HCT116 (cell line): ENCODE data around the gene ZNF789. TPM values are rescaled to one million over a fixed set of nuclear protein-coding genes. Genes with fewer than 3 reads are reported as not detected.

Experiments used
- ATAC-seq: fragments of 200-7000 bp; cut with Tn5 transposase; 2 replicates; pipeline ENCODE4 v1.9.1; 2020; ENCODE audit warnings: mild to moderate bottlenecking, moderate library complexity
- BruUV-seq: library from RNA; stranded (reverse); fragments of 400-500 nt; replicated peaks from 2 replicates; lab custom pipeline; 2021; lab: Mats Ljungman, UMichigan
- CTCF ChIA-PET: fragments of 300-600 bp; sonication (Branson Sonifier 250); formaldehyde crosslinking; loops from one replicate; lab custom pipeline; 2021; ENCODE audit warnings: antibody characterized with exemption; lab: Charles Lee
- POLR2A ChIA-PET: fragments of 300-600, 350-600 bp; sonication (Branson Sonifier 250); formaldehyde crosslinking; loops from one replicate; lab custom pipeline; 2021; ENCODE audit warnings: antibody characterized with exemption; lab: Charles Lee
- RAD21 ChIA-PET, 2 experiments: fragments of 300-600 bp; sonication (Branson Sonifier 250); formaldehyde crosslinking; loops; one replicate each; lab custom pipeline; 2023; ENCODE audit warnings: low total read pairs in 2 of 2; ENCODE audit not compliant: uncharacterized antibody in 2 of 2, unreplicated experiment in 2 of 2, low non-redundant PET in 1 of 2; lab: Charles Lee
- DNase-seq: peaks from one replicate; pipeline ENCODE4 v3.0.0-alpha.2; 2010; ENCODE audit warnings: low read depth, low spot score
- H2AFZ ChIP-seq: fragments of 200-600 bp; shearing (Covaris generic), sonication (generic); 2 replicates; pipeline ENCODE4 v1.6.1; 2017; ENCODE audit warnings: low read depth, mixed run types, mixed read lengths, antibody characterized with exemption, low read length; ENCODE audit not compliant: poor library complexity, severe bottlenecking
- H3K27ac ChIP-seq: 2 replicates; pipeline ENCODE4 v1.5.1; 2012; ENCODE audit warnings: low read depth, low read length
- H3K27me3 ChIP-seq: fragments of 200-600 bp; sonication (generic); 2 replicates; pipeline ENCODE4 v1.6.1; 2016; ENCODE audit warnings: mixed run types, low read length, mixed read lengths; ENCODE audit not compliant: insufficient read depth
- H3K36me3 ChIP-seq, 2 experiments: fragments of 200-500 bp in 1 of 2; fragments of 200-600 bp in 1 of 2; sonication (Bioruptor generic) in 1 of 2; sonication (generic) in 1 of 2; 2 replicates each; pipeline versions ENCODE4 v1.5.1 to v1.6.1; 2014 to 2016; ENCODE audit warnings: low read length in 2 of 2, inconsistent platforms in 1 of 2, mixed read lengths in 1 of 2, mixed run types in 1 of 2; ENCODE audit not compliant: insufficient read depth in 2 of 2, control insufficient read depth in 1 of 2
- H3K4me1 ChIP-seq, 2 experiments: fragments of 200-600 bp in 1 of 2; sonication (generic) in 1 of 2; 2 replicates each; pipeline versions ENCODE4 v1.5.1 to v1.6.1; 2012 to 2017; ENCODE audit warnings: low read length in 2 of 2, inconsistent platforms in 1 of 2, mild to moderate bottlenecking in 1 of 2, mixed read lengths in 1 of 2, mixed run types in 1 of 2, moderate library complexity in 1 of 2; ENCODE audit not compliant: insufficient read depth in 2 of 2, control insufficient read depth in 1 of 2
- H3K4me2 ChIP-seq: fragments of 200-600 bp; sonication (generic); 2 replicates; pipeline ENCODE4 v1.6.1; 2017; ENCODE audit warnings: mixed run types, low read length, mixed read lengths
- H3K4me3 ChIP-seq, 2 experiments: fragments of 200-600 bp in 1 of 2; sonication (generic) in 1 of 2; replicated peaks in 1 of 2; 2 replicates each; pipeline ENCODE4 v1.5.1; 2011 to 2016; ENCODE audit warnings: low read length in 2 of 2, control low read depth in 1 of 2, low read depth in 1 of 2, mild to moderate bottlenecking in 1 of 2, mixed read lengths in 1 of 2, mixed run types in 1 of 2
- H3K79me2 ChIP-seq: fragments of 200-600 bp; sonication (generic); 2 replicates; pipeline ENCODE4 v1.6.1; 2017; ENCODE audit warnings: mild to moderate bottlenecking, mixed run types, low read length, moderate library complexity, mixed read lengths; ENCODE audit not compliant: insufficient read depth
- H3K9ac ChIP-seq: fragments of 200-600 bp; sonication (generic); 2 replicates; pipeline ENCODE4 v1.6.1; 2016; ENCODE audit warnings: low read length, mixed read lengths
- H3K9me2 ChIP-seq: fragments of 200-600 bp; sonication (generic), shearing (Covaris generic); 2 replicates; pipeline ENCODE4 v1.6.1; 2017; ENCODE audit warnings: mixed run types, mild to moderate bottlenecking, moderate library complexity; ENCODE audit not compliant: insufficient read depth
- H3K9me3 ChIP-seq, 2 experiments: fragments of 200-500 bp in 1 of 2; fragments of 200-600 bp in 1 of 2; sonication (Bioruptor generic) in 1 of 2; sonication (generic) in 1 of 2; 2 replicates each; pipeline ENCODE4 v1.6.1; 2014 to 2017; ENCODE audit warnings: low read length in 2 of 2, mixed read lengths in 2 of 2, inconsistent platforms in 1 of 2, low read depth in 1 of 2, mild to moderate bottlenecking in 1 of 2, mixed run types in 1 of 2, moderate library complexity in 1 of 2; ENCODE audit not compliant: control insufficient read depth in 1 of 2, insufficient read depth in 1 of 2
- H4K20me1 ChIP-seq: fragments of 200-600 bp; sonication (generic), shearing (Covaris generic); 2 replicates; pipeline ENCODE4 v1.6.1; 2017; ENCODE audit warnings: mixed run types, mild to moderate bottlenecking, moderate library complexity; ENCODE audit not compliant: insufficient read depth
- CBX3 ChIP-seq: IDR thresholded peaks from 2 replicates; pipeline ENCODE4 v1.6.1; 2012; ENCODE audit warnings: low read depth
- EGR1 ChIP-seq: IDR thresholded peaks from 2 replicates; pipeline ENCODE4 v1.6.1; 2012; ENCODE audit warnings: low read depth
- EZH2phosphoT487 ChIP-seq: fragments of 200-600 bp; IDR thresholded peaks from 2 replicates; pipeline ENCODE4 v1.6.1; 2018; ENCODE audit warnings: antibody characterized with exemption, borderline replicate concordance
- POLR2AphosphoS5 ChIP-seq: IDR thresholded peaks from 2 replicates; pipeline ENCODE4 v1.6.1; 2011; ENCODE audit warnings: mild to moderate bottlenecking, low read depth, low read length, moderate library complexity
- RAD21 ChIP-seq: IDR thresholded peaks from 2 replicates; pipeline ENCODE4 v1.6.1; 2012; ENCODE audit warnings: low read depth, mild to moderate bottlenecking
- SP1 ChIP-seq: IDR thresholded peaks from 2 replicates; pipeline ENCODE4 v1.6.1; 2012; ENCODE audit warnings: low read depth
- SRF ChIP-seq: IDR thresholded peaks from 2 replicates; pipeline ENCODE4 v1.6.1; 2012; ENCODE audit warnings: low read depth
- TCF7L2 ChIP-seq: IDR thresholded peaks from 2 replicates; pipeline ENCODE4 v1.7.0; 2011; ENCODE audit warnings: borderline replicate concordance, inconsistent platforms; ENCODE audit not compliant: insufficient read depth, insufficient read length; ENCODE audit errors: extremely low read depth
- YY1 ChIP-seq: IDR thresholded peaks from 2 replicates; pipeline ENCODE4 v1.6.1; 2011; ENCODE audit warnings: low read length, low read depth, moderate library complexity, mild to moderate bottlenecking; ENCODE audit not compliant: insufficient replicate concordance; ENCODE audit errors: extremely low read depth
- ZFX ChIP-seq: fragments of 450-650 bp; IDR thresholded peaks from 2 replicates; pipeline ENCODE4 v1.6.1; 2017
- intact Hi-C: fragments of 100-400 bp; cut with micrococcal nuclease; formaldehyde crosslinking; loops from 2 replicates; pipeline ENCODE4 v1.10.0; 2022
- total RNA-seq: library from RNA; stranded (reverse); gene quantifications from one replicate; pipeline ENCODE4 v1.2.1, GENCODE V29; 2021; ENCODE audit not compliant: unreplicated experiment
- TF ChIP-seq, protein P1 (sequence below): IDR thresholded peaks from 2 replicates; pipeline ENCODE4 v1.6.1; 2012

ZNF789 gene
- total RNA-seq, 1 experiment from 2014 or later, result 8.2 TPM

DNA sequence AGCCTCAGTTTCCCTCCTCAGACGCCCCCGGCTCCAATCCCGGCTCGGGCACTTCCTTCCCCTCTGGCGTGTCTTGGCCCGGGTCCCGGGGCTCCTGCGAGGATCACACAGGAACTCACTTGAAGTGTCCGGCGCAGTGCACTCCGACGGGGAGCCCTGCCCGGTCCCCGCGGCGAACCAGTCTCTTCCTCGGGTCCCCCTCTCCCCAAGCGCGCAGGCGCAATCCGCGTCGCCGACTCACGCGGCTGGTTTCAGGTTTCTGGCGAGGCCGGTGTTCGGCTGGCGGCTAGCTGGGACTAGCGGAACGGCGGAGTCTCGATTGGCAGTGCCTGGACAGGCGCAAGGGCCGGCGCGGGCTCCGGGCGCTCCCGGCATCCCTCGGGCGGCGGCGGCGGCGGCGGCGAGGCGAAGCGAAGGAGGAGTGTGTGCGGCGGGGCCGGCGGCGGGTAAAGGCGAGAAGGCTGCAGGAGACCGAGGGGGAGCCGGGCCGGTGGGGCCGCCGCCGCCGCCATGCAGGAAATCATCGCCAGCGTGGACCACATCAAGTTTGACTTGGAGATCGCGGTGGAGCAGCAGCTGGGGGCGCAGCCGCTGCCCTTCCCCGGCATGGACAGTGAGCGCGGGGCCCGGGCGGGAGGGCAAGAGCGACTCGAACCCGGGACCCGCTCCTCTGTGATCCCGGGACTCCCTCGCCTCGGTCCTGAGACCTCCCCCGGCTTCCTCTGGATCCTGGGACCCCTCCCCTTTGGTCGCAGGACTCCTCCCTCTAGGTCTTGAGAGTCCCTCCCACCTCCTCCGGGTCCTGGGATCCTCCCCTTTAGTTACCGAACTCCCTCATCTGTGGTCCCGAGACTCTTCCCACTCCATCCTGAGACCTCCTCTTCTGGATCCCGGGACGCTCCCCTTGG is 33.9 kb upstream of the ZNF789 start, which contains the start of the genes CPSF4 and PTCD1 (continued):
- peak; percentile 94 for TF ChIP-seq SP1
- no peak for TF ChIP-seq RAD21
- TF ChIP-seq YY1, result peak; percentile 92

DNA sequence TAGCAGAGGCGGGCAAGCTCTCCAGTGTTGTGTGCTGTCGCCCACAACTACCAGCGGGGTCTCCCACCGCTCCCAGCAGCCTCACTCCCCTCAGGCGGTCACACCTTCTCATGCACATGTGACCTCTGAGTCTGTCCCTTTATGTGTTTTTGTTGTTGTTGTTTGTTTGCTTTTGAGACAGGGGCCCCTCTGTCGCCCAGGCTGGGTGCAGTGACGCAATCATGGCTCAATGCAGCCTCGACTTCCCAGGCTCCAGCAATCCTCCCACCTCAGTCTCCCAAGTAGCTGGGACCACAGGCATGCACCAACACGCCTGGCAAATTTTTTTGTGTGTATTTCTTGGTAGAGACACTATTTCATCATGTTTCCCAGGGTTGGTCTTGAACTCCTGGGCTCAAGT is 32.5 kb upstream of the ZNF789 start:
- DNase-seq (no peak), ATAC-seq (no peak)
- Histone ChIP-seq H3K36me3 (peaks cover 19 to 23% of the 10 kb centered on the region in 2 experiments), H3K27ac (no peak overlapping the region), H3K4me2 (peak overlapping the region; percentile 81), H3K4me1 (peaks cover 4 to 17% of the 10 kb centered on the region in 2 experiments; a peak in 3 of 4 replicates), H3K9ac (peak overlapping the region; percentile 95), H3K9me2 (no peaks in the 10 kb centered on the region), H3K4me3 (peak overlapping the region; percentile 91 to 99), H3K79me2 (peaks cover 80% of the 10 kb centered on the region), H2AFZ (no peak overlapping the region), H4K20me1 (peaks cover 9% of the 10 kb centered on the region; the same call in 1 of the 2 replicates), H3K27me3 (no peaks in the 10 kb centered on the region), H3K9me3 (no peaks in the 10 kb centered on the region)
- CTCF ChIA-PET, result no interaction called here
- no TSS peak for BruUV-seq
- POLR2A ChIA-PET, result no interaction called here
- intact Hi-C loops, result no loop called here
- RAD21 ChIA-PET, result no interaction called here
- TF ChIP-seq TCF7L2 (no peak), POLR2AphosphoS5 (no peak), SP1 (no peak), CBX3 (no peak), EGR1 (no peak), EZH2phosphoT487 (no peak), SRF (no peak), ZFX (no peak), YY1 (no peak)
- TF ChIP-seq, protein P1, sequence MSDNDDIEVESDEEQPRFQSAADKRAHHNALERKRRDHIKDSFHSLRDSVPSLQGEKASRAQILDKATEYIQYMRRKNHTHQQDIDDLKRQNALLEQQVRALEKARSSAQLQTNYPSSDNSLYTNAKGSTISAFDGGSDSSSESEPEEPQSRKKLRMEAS, result no peak
